Adrenal gland (tissue), 5 donors: Measurements from ENCODE around the gene GIMD1.

ENCODE experiments used
- POLR2A ChIP-seq, 2 donors: fragments of 450-650 bp; IDR thresholded peaks; one replicate each; pipeline ENCODE4 v1.6.1; 2017; ENCODE audit warnings: antibody characterized with exemption in 2 of 2, mild to moderate bottlenecking in 2 of 2, moderate library complexity in 1 of 2
- TF ChIP-seq, protein P1 (sequence below), 6 experiments: fragments of 450-650 bp in 4 of 6; fragments of 200-600 bp in 2 of 6; sonication (generic) in 1 of 6; IDR thresholded peaks; 1 replicate in 5 of 6; 2 replicates in 1 of 6; pipeline versions ENCODE4 v1.5.1 to v1.8.0; 2016 to 2021; ENCODE audit warnings: antibody characterized with exemption in 6 of 6, mild to moderate bottlenecking in 2 of 6, moderate library complexity in 1 of 6
- donor health status: DM: no; HTN: no; CAD: no.

GRCh38 chr4:106368678-106369077 lies at the start of gene GIMD1:
- TF ChIP-seq, protein P1, sequence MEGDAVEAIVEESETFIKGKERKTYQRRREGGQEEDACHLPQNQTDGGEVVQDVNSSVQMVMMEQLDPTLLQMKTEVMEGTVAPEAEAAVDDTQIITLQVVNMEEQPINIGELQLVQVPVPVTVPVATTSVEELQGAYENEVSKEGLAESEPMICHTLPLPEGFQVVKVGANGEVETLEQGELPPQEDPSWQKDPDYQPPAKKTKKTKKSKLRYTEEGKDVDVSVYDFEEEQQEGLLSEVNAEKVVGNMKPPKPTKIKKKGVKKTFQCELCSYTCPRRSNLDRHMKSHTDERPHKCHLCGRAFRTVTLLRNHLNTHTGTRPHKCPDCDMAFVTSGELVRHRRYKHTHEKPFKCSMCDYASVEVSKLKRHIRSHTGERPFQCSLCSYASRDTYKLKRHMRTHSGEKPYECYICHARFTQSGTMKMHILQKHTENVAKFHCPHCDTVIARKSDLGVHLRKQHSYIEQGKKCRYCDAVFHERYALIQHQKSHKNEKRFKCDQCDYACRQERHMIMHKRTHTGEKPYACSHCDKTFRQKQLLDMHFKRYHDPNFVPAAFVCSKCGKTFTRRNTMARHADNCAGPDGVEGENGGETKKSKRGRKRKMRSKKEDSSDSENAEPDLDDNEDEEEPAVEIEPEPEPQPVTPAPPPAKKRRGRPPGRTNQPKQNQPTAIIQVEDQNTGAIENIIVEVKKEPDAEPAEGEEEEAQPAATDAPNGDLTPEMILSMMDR (IDR thresholded peaks at IDR 0.05): no peak
- TF ChIP-seq POLR2A (IDR thresholded peaks at IDR 0.05): no peak
